Testis (tissue), 2 donors: ENCODE results near the gene GARRE1.
"Not testable (repeated sequence)": the region's sequence is repeated elsewhere in the genome, so short reads cannot be mapped to it uniquely, and the experiment has no call there.

Source experiments
- POLR2A ChIP-seq: fragments of 450-650 bp; IDR thresholded peaks from one replicate; pipeline ENCODE4 v1.6.1; 2017; ENCODE audit warnings: antibody characterized with exemption, mild to moderate bottlenecking, moderate library complexity
- TF ChIP-seq, protein P1 (sequence below), 3 experiments: fragments of 450-650 bp in 2 of 3; fragments of 200-600 bp in 1 of 3; sonication (generic) in 1 of 3; IDR thresholded peaks; one replicate each; pipeline ENCODE4 v1.5.1; 2016 to 2019; ENCODE audit warnings: antibody characterized with exemption in 3 of 3, mild to moderate bottlenecking in 2 of 3, moderate library complexity in 1 of 3

DNA sequence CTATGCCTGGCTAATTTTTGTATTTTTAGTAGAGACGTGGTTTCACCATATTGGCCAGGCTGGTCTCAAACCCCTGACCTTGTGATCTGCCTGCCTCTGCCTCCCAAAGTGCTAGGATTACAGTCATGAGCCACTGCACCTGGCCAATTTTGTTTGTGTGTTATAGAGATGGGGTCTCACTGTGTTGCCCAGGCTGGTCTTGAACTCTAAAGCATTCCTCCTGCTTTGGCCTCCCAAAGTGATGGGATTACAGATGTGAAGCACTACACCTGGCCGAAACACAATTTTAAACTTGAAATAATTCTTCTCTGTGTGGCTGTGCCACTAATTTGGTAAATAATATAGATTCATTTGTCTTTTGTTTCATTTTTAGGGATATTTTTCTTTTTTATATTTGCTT, 27.1 kb downstream of the GARRE1 start:
- TF ChIP-seq, protein P1, sequence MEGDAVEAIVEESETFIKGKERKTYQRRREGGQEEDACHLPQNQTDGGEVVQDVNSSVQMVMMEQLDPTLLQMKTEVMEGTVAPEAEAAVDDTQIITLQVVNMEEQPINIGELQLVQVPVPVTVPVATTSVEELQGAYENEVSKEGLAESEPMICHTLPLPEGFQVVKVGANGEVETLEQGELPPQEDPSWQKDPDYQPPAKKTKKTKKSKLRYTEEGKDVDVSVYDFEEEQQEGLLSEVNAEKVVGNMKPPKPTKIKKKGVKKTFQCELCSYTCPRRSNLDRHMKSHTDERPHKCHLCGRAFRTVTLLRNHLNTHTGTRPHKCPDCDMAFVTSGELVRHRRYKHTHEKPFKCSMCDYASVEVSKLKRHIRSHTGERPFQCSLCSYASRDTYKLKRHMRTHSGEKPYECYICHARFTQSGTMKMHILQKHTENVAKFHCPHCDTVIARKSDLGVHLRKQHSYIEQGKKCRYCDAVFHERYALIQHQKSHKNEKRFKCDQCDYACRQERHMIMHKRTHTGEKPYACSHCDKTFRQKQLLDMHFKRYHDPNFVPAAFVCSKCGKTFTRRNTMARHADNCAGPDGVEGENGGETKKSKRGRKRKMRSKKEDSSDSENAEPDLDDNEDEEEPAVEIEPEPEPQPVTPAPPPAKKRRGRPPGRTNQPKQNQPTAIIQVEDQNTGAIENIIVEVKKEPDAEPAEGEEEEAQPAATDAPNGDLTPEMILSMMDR (IDR thresholded peaks at IDR 0.05) = not testable (repeated sequence)
- TF ChIP-seq POLR2A = not testable (repeated sequence)
